ENCODE data around the gene TMEM31. TPM values are rescaled to one million over a fixed set of nuclear protein-coding genes. Genes with fewer than 3 reads are reported as not detected.

TMEM31 gene
- total and polyA plus RNA-seq, 2 of the 8 experiments (the other 6 are each of a cell fraction or from before 2014, with no cell fraction given), result 0.65 TPM; not detected in 1

GRCh38 chrX:103758555-103758954, 47.8 kb downstream of the TMEM31 start:
- Histone ChIP-seq H3K23me2 (ENCODE audit: low read depth, low read length) (no peaks in the 10 kb centered on the region), H3K36me3 (ENCODE audit: control insufficient read depth in 2 of 4, insufficient read depth in 4 of 4, low read length in 3 of 4) (peaks cover 0 to 34% (median 5%) of the 10 kb centered on the region in 4 experiments; a peak in 4 of 8 replicates), H4K20me1 (replicated peaks in 1 of 2; ENCODE audit: control insufficient read depth in 1 of 2, insufficient read depth in 2 of 2, low read length in 2 of 2) (peaks cover 0 to 3% of the 10 kb centered on the region in 2 experiments), H3K4me2 (ENCODE audit: insufficient read depth in 1 of 2, low read depth in 2 of 2, low read length in 2 of 2) (no peak overlapping the region), H3K56ac (replicated peaks; ENCODE audit: insufficient read length, low read depth, low read length) (no peak overlapping the region), H3K27ac (ENCODE audit: low read depth, low read length) (no peak overlapping the region), H3K18ac (ENCODE audit: extremely low read depth, low read length) (no peak overlapping the region), H4K8ac (ENCODE audit: extremely low read depth, insufficient read depth, low read length) (no peak overlapping the region), H3K4me1 (replicated peaks in 1 of 4; ENCODE audit: control insufficient read depth in 3 of 4, insufficient read depth in 4 of 4, low read length in 3 of 4) (peaks cover 0 to 5% (median 4%) of the 10 kb centered on the region in 4 experiments; a peak in 4 of 7 replicates), H2AFZ (ENCODE audit: low read length) (no peak overlapping the region), H3K79me2 (ENCODE audit: control insufficient read depth in 1 of 2, insufficient read depth in 2 of 2, low read length in 2 of 2) (no peaks in the 10 kb centered on the region), H2BK15ac (ENCODE audit: low read length) (no peak overlapping the region), H2BK20ac (ENCODE audit: low read length) (no peak overlapping the region), H3K9me3 (ENCODE audit: insufficient read depth in 2 of 2, low read depth in 1 of 2, low read length in 1 of 2) (no peaks in the 10 kb centered on the region), H3K4me3 (ENCODE audit: extremely low read depth in 1 of 4, insufficient read depth in 2 of 4, low read depth in 3 of 4, low read length in 4 of 4) (no peak overlapping the region), H3K14ac (ENCODE audit: insufficient read length) (no peak overlapping the region), H2AK5ac (ENCODE audit: low read depth, low read length) (no peak overlapping the region), H2BK12ac (ENCODE audit: low read depth, low read length) (no peak overlapping the region), H4K5ac (ENCODE audit: insufficient read length, low read depth, low read length) (no peak overlapping the region), H2BK120ac (replicated peaks; ENCODE audit: low read depth, low read length) (no peak overlapping the region), H2BK5ac (ENCODE audit: low read depth, low read length) (no peak overlapping the region), H3K9ac (replicated peaks in 1 of 4; ENCODE audit: extremely low read depth in 1 of 4, low read depth in 3 of 4, low read length in 3 of 4) (no peak overlapping the region), H4K91ac (replicated peaks; ENCODE audit: insufficient read length, low read length) (no peak overlapping the region), H3K4ac (replicated peaks; ENCODE audit: insufficient read length, low read depth, low read length) (no peak overlapping the region), H3K27me3 (replicated peaks in 1 of 4; ENCODE audit: control insufficient read depth in 3 of 4, extremely low read depth in 1 of 4, insufficient read depth in 3 of 4, low read length in 3 of 4) (no peaks in the 10 kb centered on the region), H3K23ac (ENCODE audit: insufficient read length) (no peak overlapping the region), H3K79me1 (ENCODE audit: low read depth, low read length) (no peaks in the 10 kb centered on the region)
- ChIA-PET CTCF (ENCODE audit: partially characterized antibody) (interaction anchor here (1.3 kb wide), 1 partner anchor 26 kb away, joined by 3 read pairs; no protein-coding TSS in a partner anchor), POLR2A (ENCODE audit: partially characterized antibody) (interaction anchor here (1.1 to 4.8 kb wide), 4 partner anchors 9 to 29 kb away, joined by 3 to 26 read pairs (median 22); no protein-coding TSS in a partner anchor)
- DNase-seq (ENCODE audit: low read depth in 1 of 2, low spot score in 2 of 2) (no peak), FAIRE-seq (no peak)
- 88% methylated on average over 1 of the region's 1 CpG; no CpG with 5 or more reads in 1 of the 2 experiments for WGBS, 2 experiments (ENCODE audit: extremely low coverage in 1 of 2, insufficient coverage in 1 of 2, insufficient read length in 1 of 2, insufficient replicate concordance in 2 of 2, low coverage in 1 of 2, low lambda C conversion rate in 2 of 2, missing lambda C conversion rate in 1 of 2)
- no peak for TF ChIP-seq POLR2AphosphoS5 (IDR thresholded peaks at IDR 0.05; ENCODE audit: low read depth, low read length)
- no peak for TF ChIP-seq ZNF274 (IDR thresholded peaks at IDR 0.05; ENCODE audit: borderline replicate concordance, extremely low read depth, low read length)
- TF ChIP-seq BACH1 (IDR thresholded peaks at IDR 0.05; ENCODE audit: low read length), result no peak
- no peak for TF ChIP-seq ASH2L (IDR thresholded peaks at IDR 0.05; ENCODE audit: low read length)
- no peak for TF ChIP-seq ATF2 (IDR thresholded peaks at IDR 0.05; ENCODE audit: low read length)
- no peak for TF ChIP-seq RFX5 (IDR thresholded peaks at IDR 0.05; ENCODE audit: borderline replicate concordance, low read depth, low read length)
- no peak for TF ChIP-seq TAF1 (IDR thresholded peaks at IDR 0.05; ENCODE audit: low read depth, low read length)
- no peak for TF ChIP-seq KDM1A (IDR thresholded peaks at IDR 0.05; ENCODE audit: borderline replicate concordance, low read length)
- no peak for TF ChIP-seq SP2 (IDR thresholded peaks at IDR 0.05; ENCODE audit: low read length)
- no peak for TF ChIP-seq MAX (IDR thresholded peaks at IDR 0.05)
- no peak for TF ChIP-seq PHF8 (conservative IDR thresholded peaks at IDR 0.05; ENCODE audit: low read depth, low read length)
- no peak for TF ChIP-seq SP4 (IDR thresholded peaks at IDR 0.05; ENCODE audit: low read length)
- TF ChIP-seq EZH2 (IDR thresholded peaks at IDR 0.05; ENCODE audit: low read depth, low read length, severe bottlenecking), result no peak
